Activated CD8-positive, alpha-beta memory T cell treated with anti-CD3 and anti-CD28 coated beads, Interleukin-2, amount 50 U/mL, for 24 hours (primary cell): ENCODE results near the gene GCG.
A peak's percentile ranks its signal among the peaks of the same experiment; 100 is the strongest.

Source experiments
- DNase-seq: peaks from one replicate; pipeline ENCODE4 v3.0.0-alpha.2; 2020; ENCODE audit errors: extremely low read depth

Gene GCG

GRCh38 chr2:162152147-162152546 is at the start of gene GCG:
Gene GCG, minus strand, starts transcription at chr2:162152247. Its CDS starts 3,069 bp downstream, at chr2:162149178.
- DNase-seq, result no peak

DNA sequence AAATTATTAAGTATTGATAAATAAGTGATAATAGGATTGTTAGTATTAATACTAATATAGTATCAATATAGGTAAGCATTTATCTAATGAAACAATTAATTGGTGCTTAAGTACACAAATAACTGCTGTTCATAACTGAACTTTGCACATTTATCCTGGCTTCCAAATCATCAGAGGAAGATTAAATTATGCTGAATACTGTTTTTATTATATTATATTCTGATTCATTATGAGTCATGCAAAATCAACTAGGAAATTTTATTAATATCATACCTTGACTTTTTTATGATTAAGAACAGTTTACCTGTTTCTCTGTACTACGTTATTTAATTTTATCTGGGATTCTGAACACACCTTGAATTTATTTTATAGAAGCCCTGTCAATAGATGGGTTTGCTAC is 48.6 kb upstream of the GCG start:
- no peak for DNase-seq

- DNase-seq, result no peak
Observed at GRCh38 chr2:162199913-162200312, 47.9 kb upstream of the GCG start.

- DNase-seq, result no peak
Observed at GRCh38 chr2:162198239-162198638, 46.2 kb upstream of the GCG start.

DNA sequence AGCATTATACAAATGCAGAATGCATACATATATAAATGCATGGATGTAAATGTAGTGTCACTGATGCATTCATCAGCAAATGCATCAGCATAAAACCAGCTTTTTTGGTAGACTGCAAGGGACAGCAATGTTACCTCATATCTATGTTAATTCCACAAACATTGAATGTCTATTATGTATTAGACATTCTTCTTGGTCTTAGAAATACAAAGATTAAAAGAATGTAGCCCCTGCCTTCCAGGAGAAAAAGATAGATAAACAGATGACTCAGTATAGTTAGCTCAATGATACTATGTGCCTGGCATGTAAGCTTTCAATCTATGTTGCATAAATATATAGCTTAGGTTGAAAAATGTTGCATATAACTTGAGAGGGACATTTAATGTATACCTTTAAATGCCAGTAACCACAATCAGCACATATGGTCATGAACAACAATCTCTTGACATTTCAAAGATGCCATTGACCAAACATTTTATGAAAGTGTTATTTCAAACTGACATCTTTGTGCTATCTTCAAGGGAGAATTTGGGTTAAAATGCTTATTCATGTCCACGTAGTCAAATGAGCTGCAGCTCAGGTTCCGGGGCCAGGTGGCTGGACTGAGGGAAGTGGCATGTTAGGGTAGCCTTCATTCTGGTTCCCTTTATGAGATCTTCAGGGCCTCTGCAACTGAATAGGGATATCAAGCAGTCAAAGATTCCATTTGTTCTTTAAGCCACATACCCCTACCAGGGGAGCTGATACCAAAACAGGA is 45.2 kb upstream of the GCG start:
- no peak for DNase-seq

- DNase-seq, result no peak
Observed at GRCh38 chr2:162196638-162197037, 44.6 kb upstream of the GCG start.

DNA sequence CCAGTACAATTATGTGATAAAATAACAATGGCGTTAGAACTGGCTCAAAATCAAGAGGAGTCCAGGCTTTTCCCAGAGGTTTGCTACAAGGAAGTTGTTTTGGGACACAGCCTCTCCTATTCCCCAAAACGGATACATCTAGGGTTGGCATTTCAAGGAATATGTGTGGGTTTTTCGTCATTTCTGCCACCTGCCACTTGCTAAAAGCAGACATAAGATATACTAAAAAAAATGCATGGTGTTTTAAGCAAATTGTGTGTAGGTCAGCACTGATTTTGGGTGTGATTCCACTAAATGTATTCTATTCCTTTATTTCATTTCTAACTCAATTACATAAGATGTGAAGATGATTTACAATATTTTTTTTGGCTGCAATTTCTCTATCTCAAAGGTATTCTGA is 36.4 kb upstream of the GCG start:
- DNase-seq, result no peak

- DNase-seq, result no peak
Observed at GRCh38 chr2:162185541-162186232, 33.6 kb upstream of the GCG start.

GRCh38 chr2:162184821-162185450 is 32.9 kb upstream of the GCG start:
- DNase-seq, result no peak

GRCh38 chr2:162184359-162184758 is 32.3 kb upstream of the GCG start:
- no peak for DNase-seq

DNA sequence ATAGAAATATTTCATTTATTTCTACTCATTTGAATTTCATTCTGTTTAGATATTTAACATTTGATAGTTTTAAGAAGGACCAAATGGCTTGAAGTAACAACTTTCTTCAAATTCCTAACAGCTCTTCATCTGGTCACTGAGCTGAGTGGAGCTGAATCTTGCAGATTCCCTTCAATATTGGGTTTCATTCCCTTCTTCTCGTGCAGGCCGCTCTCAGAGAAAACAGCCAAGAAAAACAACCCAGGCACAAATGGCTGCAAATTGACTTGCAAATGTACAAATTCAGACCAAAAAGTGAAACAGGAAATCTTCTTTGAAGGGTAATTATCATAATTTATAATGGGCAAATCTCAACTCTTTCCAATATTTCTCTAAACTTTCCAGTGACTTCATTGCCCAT is 30.3 kb upstream of the GCG start:
- DNase-seq, result no peak

- DNase-seq, result no peak
Observed at GRCh38 chr2:162177301-162177700, 25.3 kb upstream of the GCG start.

- no peak for DNase-seq
Observed at GRCh38 chr2:162175714-162176113, 23.7 kb upstream of the GCG start.

DNA sequence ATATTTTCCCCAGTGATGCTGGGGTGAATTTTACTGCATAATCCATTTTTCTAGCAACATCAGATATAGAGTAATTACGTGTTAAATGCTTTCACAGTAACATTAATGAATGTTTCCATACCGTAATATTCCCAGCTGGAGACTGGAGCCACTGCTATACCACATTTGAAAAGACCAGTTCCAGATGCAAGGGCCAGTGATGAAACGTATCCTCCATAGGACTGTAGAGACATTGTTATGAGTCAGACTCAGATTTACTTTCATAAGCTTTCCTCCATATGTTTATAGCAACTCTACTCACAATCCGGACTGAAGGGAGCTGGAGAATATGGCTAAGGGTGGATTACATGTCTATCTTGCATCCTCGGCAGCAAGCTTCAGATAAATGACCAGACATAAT is 22.7 kb upstream of the GCG start:
- no peak for DNase-seq

GRCh38 chr2:162172802-162173370 is 20.8 kb upstream of the GCG start:
- no peak for DNase-seq

DNA sequence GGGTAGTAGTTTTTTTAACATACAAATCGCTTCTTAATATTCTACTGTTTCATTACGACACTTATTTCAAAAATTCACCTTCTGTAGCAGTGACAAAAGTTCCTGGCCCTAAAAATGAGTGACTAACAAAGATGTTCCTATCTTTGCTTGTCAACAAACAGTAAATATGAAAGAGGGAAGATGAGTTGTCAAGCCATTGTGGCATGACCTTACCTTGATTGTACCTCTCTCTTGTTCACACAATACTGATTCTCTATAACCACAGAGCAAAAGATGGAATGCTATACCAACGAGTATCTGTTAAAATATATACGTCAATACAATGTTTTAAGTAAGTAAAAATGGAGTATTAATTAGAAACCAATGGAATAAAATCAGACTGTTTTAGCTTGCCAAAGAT is 14.7 kb upstream of the GCG start:
- no peak for DNase-seq

DNA sequence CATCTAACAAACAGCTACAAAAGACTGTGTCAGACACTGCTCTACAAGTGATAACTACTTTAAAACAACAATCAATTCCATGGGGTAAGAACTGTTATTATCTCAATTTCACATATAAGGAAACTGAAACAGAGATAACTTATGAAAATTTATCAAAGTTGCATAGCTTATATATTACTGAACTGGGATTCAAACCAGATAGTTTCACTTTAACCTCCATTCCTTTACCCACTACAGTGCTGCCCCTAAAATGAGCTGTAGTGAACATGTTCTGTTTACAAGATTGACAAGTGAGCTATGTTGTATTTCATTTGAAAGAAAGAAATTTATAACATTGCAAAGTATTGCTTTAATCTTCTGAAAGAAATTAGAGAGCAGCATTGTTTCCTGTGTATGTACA is 14.1 kb upstream of the GCG start:
- DNase-seq, result no peak

DNA sequence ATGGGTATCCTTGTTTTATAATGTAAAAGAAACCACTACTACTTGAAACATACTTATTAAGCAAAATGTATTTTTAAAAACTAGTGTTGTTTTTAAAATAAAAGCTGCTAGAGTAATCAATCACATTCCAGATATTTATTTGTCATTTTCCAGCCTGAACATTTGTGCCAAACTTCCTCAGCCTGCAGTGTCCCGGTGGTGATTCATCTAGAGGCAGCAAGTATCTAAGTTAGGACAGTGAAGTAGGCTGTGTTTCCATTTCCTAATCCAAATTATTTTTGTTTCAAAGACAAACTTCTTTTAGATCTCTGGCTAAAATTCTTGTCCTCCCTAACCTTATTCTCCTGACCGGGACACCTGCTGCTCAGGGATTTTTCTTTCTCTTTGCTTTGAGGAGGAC is 12.8 kb upstream of the GCG start:
- no peak for DNase-seq

GRCh38 chr2:162159446-162159845 is 7.4 kb upstream of the GCG start:
- DNase-seq, result no peak

- DNase-seq, result no peak
Observed at GRCh38 chr2:162156149-162156548, 4.1 kb upstream of the GCG start.

DNA sequence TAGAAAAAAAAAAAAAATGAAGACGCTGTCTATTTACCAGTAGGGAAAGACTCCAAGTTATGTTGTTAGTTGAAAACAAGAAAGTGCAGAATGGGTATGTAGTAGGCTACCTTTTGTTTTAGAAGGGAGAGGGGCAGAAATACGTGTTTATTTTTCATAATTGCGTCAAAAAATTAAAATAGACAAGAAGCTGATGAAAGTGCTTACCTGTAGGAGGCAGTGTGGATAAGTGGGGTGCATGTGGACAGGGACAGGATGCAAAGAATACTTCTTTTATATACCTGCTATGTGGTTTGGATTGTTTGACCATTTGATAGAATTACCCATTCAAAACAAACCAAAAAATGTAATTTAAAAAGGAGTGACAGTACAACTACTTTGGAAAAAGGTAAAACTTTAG is 3.0 kb upstream of the GCG start:
- DNase-seq, result no peak

DNA sequence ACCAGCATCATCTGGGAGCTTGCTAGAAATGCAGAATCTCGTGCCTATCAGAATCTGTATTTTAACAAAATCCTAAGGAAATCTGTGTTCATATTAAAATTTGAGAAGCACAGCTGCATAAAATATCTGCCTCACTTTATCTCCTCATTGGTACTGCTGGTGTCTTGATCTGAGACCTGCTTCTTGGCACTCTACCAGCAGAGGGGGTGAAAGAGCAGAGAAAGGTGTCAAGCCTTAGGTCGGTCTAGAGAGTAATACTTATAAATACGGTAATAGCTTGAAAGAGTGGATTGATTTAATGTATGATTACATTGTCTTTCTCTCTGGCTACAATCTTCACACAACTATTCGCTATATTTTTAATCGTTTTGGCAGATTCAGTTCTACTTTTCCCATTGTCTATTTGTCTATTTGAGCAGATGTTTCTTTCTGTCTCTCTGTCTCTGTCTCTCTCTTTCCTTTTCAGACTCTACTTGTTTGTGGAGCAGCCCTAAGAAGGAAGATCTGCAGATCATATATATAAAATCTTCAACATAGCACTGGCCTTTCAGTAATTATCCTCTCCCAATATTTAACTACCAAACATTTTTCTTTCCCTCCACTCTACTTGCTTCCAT is 1.7 kb upstream of the GCG start:
- peak; percentile 32 for DNase-seq
